ENCODE results near the gene NUAK1.
"Not testable (repeated sequence)": the region's sequence is repeated elsewhere in the genome, so short reads cannot be mapped to it uniquely, and the experiment has no call there.

NUAK1 gene

DNA sequence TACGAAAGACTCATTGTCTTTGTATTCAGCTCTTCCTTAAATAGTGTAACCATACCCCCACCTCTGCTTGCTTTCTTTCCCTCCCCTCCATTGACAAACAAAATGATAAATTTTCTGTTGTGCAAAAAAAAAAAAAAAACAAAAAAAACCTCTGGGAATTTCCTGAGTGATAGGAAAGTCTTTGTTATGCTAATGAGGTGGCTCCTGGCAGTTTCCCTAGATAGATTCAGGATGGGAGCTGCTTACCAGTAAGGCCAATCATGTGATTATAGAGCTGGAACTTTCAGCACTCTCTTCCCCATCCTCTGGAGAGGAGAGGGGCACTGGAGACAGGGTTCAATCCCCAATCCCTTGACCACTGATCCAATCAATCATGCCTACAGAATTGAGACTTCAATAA is 120.5 kb downstream of the NUAK1 start:
- Histone ChIP-seq H3K27ac (ENCODE audit: low read depth, low read length) (no peak overlapping the region), H3K27me3 (ENCODE audit: control insufficient read depth in 1 of 2, insufficient read depth in 2 of 2, low read length in 2 of 2) (peaks cover 0 to 6% of the 10 kb centered on the region in 2 donors), H3K9me3 (ENCODE audit: low read length) (no peaks in the 10 kb centered on the region), H3K36me3 (ENCODE audit: insufficient read depth, low read length) (no peaks in the 10 kb centered on the region), H3K4me1 (ENCODE audit: insufficient read depth, low read length) (no peaks in the 10 kb centered on the region), H3K4me3 (ENCODE audit: low read depth in 1 of 2, low read length in 2 of 2) (no peak overlapping the region), H3K9ac (ENCODE audit: low read length) (no peak overlapping the region)

DNA sequence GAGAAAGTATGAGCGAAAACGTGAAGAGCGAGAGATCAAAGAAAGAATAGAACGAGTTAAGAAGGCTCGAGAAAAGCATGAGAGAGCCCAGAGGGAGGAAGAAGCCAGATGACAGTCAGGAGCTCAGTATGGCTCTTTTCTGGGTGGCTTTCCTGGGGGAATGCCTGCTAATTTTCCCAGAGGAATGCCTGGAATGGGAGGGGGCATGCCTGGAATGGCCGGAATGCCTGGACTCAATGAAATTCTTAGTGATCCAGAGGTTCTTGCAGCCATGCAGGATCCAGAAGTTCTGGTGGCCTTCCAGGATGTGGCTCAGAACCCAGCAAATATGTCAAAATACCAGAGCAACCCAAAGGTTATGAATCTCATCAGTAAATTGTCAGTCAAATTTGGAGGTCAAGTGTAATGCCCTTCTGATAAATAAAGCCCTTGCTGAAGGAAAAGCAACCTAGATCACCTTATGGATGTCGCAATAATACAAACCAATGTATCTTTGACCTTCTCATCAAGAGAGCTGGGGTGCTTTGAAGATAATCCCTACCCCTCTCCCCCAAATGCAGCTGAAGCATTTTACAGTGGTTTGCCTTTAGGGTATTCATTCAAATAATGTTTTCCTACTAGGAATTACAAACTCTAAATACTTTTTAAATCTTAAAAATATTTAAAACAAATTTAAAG is 122.0 kb downstream of the NUAK1 start:
- not testable (repeated sequence) for H3K4me1 ChIP-seq (ENCODE audit: insufficient read depth, low read length); H3K27ac ChIP-seq (ENCODE audit: low read depth, low read length); H3K27me3 ChIP-seq (ENCODE audit: control insufficient read depth in 1 of 2, insufficient read depth in 2 of 2, low read length in 2 of 2); H3K9me3 ChIP-seq (ENCODE audit: low read length); H3K4me3 ChIP-seq (ENCODE audit: low read depth in 1 of 2, low read length in 2 of 2); H3K9ac ChIP-seq (ENCODE audit: low read length); H3K36me3 ChIP-seq (ENCODE audit: insufficient read depth, low read length)

DNA sequence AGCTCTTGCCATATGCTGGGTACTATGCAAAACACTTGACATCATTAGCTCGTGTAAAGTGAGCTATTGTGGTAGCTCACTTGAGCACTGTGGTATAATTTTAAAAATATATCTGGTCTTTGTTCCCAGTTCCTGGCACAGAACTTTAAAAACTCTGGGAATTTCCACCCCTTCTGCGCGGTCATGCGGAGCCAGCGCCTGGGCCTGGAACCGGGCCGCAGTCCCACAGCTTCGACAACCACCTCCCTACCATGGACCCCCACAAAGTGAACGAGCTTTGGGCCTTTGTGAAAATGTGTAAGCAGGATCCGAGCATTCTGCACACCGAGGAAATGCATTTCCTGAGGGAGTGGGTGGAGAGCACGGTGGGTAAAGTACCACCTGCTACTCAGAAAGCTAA is 123.1 kb downstream of the NUAK1 start:
- Histone ChIP-seq H3K27ac (ENCODE audit: low read depth, low read length) (no peak overlapping the region), H3K9me3 (ENCODE audit: low read length) (no peaks in the 10 kb centered on the region), H3K4me3 (ENCODE audit: low read depth in 1 of 2, low read length in 2 of 2) (no peak overlapping the region), H3K9ac (ENCODE audit: low read length) (no peak overlapping the region), H3K4me1 (ENCODE audit: insufficient read depth, low read length) (no peaks in the 10 kb centered on the region), H3K27me3 (ENCODE audit: control insufficient read depth in 1 of 2, insufficient read depth in 2 of 2, low read length in 2 of 2) (peaks cover 0 to 3% of the 10 kb centered on the region in 2 donors), H3K36me3 (ENCODE audit: insufficient read depth, low read length) (no peaks in the 10 kb centered on the region)

DNA sequence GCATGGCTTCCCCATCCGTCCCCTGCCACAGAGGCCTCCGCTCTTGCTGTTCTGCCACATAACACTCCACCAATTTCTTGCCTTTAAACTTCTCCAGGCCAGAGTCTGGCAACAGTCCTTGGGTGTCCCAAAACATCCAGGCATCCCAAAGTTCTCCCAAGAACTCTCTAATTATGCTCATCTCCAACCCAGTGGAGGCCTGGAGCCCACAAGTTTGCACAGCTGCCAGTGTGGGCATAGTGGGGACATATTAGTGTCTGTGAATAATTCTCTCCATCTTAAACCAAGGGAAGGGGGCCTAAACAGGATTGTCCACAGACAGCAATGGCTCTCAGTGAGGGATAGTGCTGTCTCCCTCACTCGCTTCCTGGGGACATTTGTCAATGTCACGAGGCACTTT is 124.8 kb downstream of the NUAK1 start:
- Histone ChIP-seq H3K27ac (ENCODE audit: low read depth, low read length) (no peak overlapping the region), H3K4me1 (ENCODE audit: insufficient read depth, low read length) (no peaks in the 10 kb centered on the region), H3K9me3 (ENCODE audit: low read length) (no peaks in the 10 kb centered on the region), H3K27me3 (ENCODE audit: control insufficient read depth in 1 of 2, insufficient read depth in 2 of 2, low read length in 2 of 2) (no peaks in the 10 kb centered on the region), H3K36me3 (ENCODE audit: insufficient read depth, low read length) (no peaks in the 10 kb centered on the region), H3K9ac (ENCODE audit: low read length) (no peak overlapping the region), H3K4me3 (ENCODE audit: low read depth in 1 of 2, low read length in 2 of 2) (no peak overlapping the region)

Measured in muscle layer of colon (tissue), 2 donors.